Middle frontal gyrus (tissue), 1 donor: ENCODE data around the gene FSIP1.

Experiments used
- DNase-seq: peaks from one replicate; pipeline ENCODE4 v3.0.0-alpha.2; 2015; ENCODE audit warnings: low spot score; ENCODE audit errors: extremely low spot score

FSIP1 gene

GRCh38 chr15:39595338-39596221 lies 187.1 kb downstream of the FSIP1 start:
- DNase-seq, result no peak

- no peak for DNase-seq
These were observed 187.9 kb downstream of the FSIP1 start for GRCh38 chr15:39594446-39595337.

- no peak for DNase-seq
These were observed 188.8 kb downstream of the FSIP1 start for GRCh38 chr15:39593656-39594445.

- DNase-seq, result no peak
These were observed 189.5 kb downstream of the FSIP1 start for GRCh38 chr15:39593071-39593655.

GRCh38 chr15:39592500-39592899 lies 190.1 kb downstream of the FSIP1 start:
- no peak for DNase-seq

GRCh38 chr15:39591896-39592315 lies 190.7 kb downstream of the FSIP1 start:
- DNase-seq, result no peak

GRCh38 chr15:39591141-39591895 lies 191.3 kb downstream of the FSIP1 start:
- DNase-seq, result no peak

- DNase-seq, result no peak
These were observed 192.6 kb downstream of the FSIP1 start for GRCh38 chr15:39589815-39590644.

- DNase-seq, result no peak
These were observed 193.3 kb downstream of the FSIP1 start for GRCh38 chr15:39589193-39589814.

GRCh38 chr15:39588531-39589192 lies 194.0 kb downstream of the FSIP1 start:
- DNase-seq, result no peak

GRCh38 chr15:39587731-39588530 lies 194.7 kb downstream of the FSIP1 start:
- DNase-seq, result no peak

GRCh38 chr15:39587096-39587721 lies 195.4 kb downstream of the FSIP1 start:
- no peak for DNase-seq

- no peak for DNase-seq
These were observed 196.1 kb downstream of the FSIP1 start for GRCh38 chr15:39586387-39587095.

- DNase-seq, result no peak
These were observed 196.8 kb downstream of the FSIP1 start for GRCh38 chr15:39585871-39586301.

- DNase-seq, result no peak
These were observed 197.2 kb downstream of the FSIP1 start for GRCh38 chr15:39585389-39585841.

GRCh38 chr15:39584662-39585388 lies 197.8 kb downstream of the FSIP1 start:
- no peak for DNase-seq
